SU-DHL-6 (cell line): Measurements from ENCODE around the gene NHS.

ENCODE experiments used
- EZH2phosphoT487 ChIP-seq: fragments of 200-600 bp; sonication (generic), shearing (Covaris generic); conservative IDR thresholded peaks from 2 replicates; pipeline ENCODE4 v1.6.1; 2018; ENCODE audit warnings: mild to moderate bottlenecking, antibody characterized with exemption, low read length, moderate library complexity, mixed read lengths
- TF ChIP-seq, protein P1 (sequence below): fragments of 200-600 bp; sonication (generic); IDR thresholded peaks from one replicate; pipeline ENCODE4 v1.5.1; 2017; ENCODE audit warnings: antibody characterized with exemption, mild to moderate bottlenecking, low read length, moderate library complexity; ENCODE audit not compliant: insufficient read depth, poor library complexity, severe bottlenecking

- TF ChIP-seq, protein P1, sequence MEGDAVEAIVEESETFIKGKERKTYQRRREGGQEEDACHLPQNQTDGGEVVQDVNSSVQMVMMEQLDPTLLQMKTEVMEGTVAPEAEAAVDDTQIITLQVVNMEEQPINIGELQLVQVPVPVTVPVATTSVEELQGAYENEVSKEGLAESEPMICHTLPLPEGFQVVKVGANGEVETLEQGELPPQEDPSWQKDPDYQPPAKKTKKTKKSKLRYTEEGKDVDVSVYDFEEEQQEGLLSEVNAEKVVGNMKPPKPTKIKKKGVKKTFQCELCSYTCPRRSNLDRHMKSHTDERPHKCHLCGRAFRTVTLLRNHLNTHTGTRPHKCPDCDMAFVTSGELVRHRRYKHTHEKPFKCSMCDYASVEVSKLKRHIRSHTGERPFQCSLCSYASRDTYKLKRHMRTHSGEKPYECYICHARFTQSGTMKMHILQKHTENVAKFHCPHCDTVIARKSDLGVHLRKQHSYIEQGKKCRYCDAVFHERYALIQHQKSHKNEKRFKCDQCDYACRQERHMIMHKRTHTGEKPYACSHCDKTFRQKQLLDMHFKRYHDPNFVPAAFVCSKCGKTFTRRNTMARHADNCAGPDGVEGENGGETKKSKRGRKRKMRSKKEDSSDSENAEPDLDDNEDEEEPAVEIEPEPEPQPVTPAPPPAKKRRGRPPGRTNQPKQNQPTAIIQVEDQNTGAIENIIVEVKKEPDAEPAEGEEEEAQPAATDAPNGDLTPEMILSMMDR, result no peak
- TF ChIP-seq EZH2phosphoT487, result no peak
These were observed 350.2 kb downstream of the NHS start for GRCh38 chrX:17725181-17725580.
